ENCODE results near the gene RBMXL3.
"Not testable (repeated sequence)": the region's sequence is repeated elsewhere in the genome, so short reads cannot be mapped to it uniquely, and the experiment has no call there.

RBMXL3 gene

DNA sequence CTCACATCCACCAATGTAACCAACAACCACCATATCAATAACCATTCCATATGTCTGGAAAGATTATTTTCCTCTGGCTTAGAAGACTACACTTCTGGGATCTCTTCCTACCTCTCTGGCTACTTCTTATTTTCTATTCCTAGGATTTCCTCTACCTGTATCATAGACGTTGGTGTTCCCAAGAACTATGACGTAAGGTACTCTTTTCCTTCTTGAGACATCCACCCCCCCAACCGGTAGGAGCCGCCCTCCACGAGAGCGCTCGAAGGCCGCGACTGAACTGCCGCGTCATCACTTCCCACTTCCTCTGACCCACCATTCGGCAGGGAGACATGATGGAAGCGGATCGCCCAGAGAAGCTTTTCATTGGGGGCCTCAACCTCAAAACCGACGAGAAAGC, at the start of gene RBMXL3:
Gene RBMXL3 (plus strand): TSS at position 301 of the 400 bp plus-strand sequence. CDS start 32 bp downstream, at position 333.
- no peak for DNase-seq

GRCh38 chrX:115142057-115142456, 47.2 kb upstream of the RBMXL3 start:
- no peak for DNase-seq

DNA sequence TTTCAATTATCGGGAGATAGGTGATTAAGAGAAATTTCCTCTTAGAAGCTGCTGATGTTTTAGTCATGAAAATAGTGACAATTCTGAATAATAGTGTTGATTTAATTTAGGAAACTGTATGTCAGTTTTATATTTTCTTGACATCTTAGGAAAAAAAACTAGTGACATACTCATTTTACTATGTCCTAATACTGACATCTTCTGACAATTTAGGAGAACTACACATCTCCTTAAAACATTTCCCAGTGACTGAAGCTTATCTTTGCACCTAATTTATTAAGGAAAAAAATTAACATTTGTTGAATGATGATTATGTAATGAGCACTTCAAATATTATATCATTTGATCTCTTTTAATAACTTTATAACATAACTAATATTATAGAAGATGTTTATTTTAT, 42.0 kb upstream of the RBMXL3 start:
- DNase-seq = no peak

DNA sequence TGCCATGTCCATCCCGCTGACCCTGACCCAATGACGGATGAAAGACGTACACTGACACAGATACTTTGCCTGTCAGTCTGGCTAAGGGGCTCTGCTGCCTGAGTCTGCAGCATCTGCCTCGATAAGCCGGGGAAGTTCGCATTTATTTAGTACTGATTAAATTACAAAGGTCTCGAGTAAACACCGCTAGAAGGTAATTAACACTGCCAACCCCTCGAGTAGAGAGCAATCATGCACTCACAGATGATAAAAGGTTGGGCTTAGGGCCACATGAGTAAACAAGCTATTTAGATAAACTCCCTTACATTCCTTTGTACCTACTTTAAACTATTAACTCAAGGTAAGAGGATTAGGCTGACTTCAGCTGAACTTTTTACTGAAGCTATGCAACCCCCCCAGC, 16.0 kb upstream of the RBMXL3 start:
- no peak for DNase-seq

- no peak for DNase-seq
Observed at GRCh38 chrX:115174548-115174947, 14.7 kb upstream of the RBMXL3 start.

DNA sequence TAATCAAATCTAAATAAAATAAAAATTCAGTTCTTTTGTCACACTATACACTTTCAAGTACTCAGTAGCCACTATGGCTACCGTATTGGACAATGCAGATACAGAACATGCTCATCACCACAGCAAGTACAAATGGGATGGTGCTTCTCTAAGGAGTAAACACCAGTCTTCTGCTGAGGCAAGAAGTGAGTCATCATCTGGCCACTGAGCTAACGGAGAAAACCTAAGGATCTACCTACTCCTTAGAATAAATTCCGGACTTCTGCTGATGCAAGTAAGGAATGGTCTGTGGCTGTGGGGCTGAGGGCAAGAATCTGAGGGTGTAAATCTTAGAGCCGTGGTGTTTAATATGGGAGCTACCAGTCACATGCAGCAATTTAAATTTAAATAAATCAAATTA, 11.3 kb upstream of the RBMXL3 start:
- no peak for DNase-seq

GRCh38 chrX:115178473-115178872, 10.7 kb upstream of the RBMXL3 start:
- DNase-seq = no peak

DNA sequence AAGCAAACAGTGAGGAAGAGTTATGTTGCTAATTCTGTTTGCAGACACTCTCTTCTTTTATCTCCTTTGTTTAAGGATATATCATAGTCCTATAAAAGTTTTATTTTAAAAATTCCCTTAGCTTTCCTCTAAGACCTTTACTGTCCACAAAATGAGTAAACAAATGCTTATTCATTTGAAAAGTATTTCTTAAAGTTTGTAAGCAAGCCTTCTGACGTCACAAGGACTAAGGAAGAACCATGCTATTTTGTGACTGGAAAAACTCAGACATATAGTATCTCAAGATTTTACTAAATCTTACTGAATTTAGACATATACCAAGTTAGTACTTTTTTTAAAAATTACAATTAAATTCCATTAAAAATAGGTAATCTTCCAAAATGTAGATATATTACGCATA, 5.2 kb upstream of the RBMXL3 start:
- DNase-seq = no peak

GRCh38 chrX:115189646-115190635, 731 bp downstream of the RBMXL3 start:
- DNase-seq = no peak

DNA sequence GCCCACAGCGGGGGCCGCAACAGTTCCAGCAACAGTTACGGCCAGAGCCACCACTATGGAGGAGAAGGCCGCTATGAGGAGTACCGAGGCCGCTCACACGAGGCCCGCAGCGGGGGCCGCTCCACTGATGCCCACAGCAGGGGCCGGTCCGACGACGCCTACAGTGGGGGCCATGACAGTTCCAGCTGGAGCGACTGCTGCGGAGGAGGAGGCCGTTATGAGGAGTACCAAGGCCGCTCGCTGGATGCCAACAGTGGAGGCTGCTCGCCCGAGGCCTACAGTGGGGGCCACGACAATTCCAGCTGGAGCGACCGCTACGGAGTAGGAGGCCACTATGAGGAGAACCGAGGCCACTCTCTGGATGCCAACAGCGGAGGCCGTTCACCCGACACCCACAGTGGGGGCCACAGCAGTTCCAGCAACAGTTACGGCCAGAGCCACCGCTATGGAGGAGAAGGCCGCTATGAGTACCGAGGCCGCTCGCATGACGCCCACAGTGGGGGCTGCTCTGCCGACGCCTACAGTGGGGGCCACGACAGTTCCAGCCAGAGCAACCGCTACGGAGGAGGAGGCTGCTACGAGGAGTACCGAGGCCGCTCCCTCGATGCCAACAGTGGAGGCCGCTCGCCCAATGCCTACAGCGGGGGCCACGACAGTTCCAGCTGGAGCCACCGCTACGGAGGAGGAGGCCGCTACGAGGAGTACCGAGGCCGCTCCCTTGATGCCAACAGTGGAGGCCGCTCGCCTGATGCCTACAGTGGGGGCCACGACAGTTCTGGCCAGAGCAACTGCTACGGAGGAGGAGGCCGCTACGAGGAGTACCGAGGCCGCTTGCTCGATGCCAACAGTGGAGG, 1.7 kb downstream of the RBMXL3 start:
- DNase-seq = no peak

- DNase-seq = no peak
Observed at GRCh38 chrX:115191490-115192243, 2.5 kb downstream of the RBMXL3 start.

GRCh38 chrX:115192244-115192700, 3.1 kb downstream of the RBMXL3 start:
- no peak for DNase-seq

- no peak for DNase-seq
Observed at GRCh38 chrX:115204040-115204439, 14.8 kb downstream of the RBMXL3 start.

GRCh38 chrX:115209547-115209946, 20.3 kb downstream of the RBMXL3 start:
- DNase-seq = not testable (repeated sequence)

- DNase-seq = no peak
Observed at GRCh38 chrX:115214151-115214550, 24.9 kb downstream of the RBMXL3 start.

- no peak for DNase-seq
Observed at GRCh38 chrX:115214605-115215004, 25.4 kb downstream of the RBMXL3 start.

GRCh38 chrX:115217346-115217745, 28.1 kb downstream of the RBMXL3 start:
- not testable (repeated sequence) for DNase-seq

DNA sequence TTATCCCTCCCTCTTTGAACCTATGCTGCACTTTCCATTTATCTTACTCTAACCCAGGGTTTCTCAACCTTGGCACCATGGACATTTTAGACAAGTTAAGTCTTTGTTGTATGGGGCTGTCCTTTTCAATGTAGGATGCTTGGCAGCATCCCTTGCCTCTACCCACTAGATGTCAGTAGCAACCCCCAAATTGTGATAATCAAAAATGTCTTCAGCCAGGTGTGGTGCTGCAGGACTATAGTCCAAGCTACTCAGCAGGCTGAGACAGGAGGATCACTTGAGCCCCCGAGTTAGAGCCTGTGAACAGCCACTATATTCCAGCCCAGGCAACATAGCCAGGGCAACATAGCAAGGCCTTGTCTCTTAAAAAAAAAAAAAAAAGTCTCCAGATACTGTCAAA, 37.7 kb downstream of the RBMXL3 start:
- DNase-seq = no peak

- DNase-seq = no peak
Observed at GRCh38 chrX:115229337-115230003, 40.3 kb downstream of the RBMXL3 start.

DNA sequence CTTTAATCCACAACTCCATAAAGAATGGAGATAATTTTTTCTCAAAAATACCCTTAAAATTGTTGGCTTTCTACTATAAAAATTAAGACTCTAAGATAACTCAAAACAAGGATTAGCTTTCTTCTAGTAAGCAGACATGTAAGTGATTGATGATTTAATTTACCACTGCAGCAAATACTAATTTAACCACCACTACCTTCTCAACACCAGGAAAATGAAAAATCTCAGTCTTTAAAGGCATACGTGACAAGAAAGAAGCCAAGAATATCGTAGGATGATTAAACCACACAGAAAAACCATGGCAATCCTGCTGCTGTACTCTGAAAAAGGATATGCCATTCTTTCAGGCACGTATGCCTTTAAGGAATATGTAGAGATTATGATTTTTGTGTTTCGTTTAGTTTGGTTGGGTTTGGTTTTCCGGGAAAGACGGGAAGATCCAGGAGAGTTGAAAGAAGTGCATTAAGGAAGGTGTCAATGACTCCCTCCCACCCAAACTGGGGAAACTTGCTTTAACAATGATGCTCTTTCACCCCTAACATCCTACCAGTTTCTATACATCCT, 43.8 kb downstream of the RBMXL3 start:
- no peak for DNase-seq

- no peak for DNase-seq
Observed at GRCh38 chrX:115233497-115234455, 44.6 kb downstream of the RBMXL3 start, which contains the start of gene LRCH2. LRCH2 (minus strand) TSS chrX:115234096; CDS start chrX:115234041, 55 bp downstream.
